Fibroblast of the aortic adventitia (primary cell): ENCODE data around the gene AK5. TPM values are rescaled to one million over a fixed set of nuclear protein-coding genes. Genes with fewer than 3 reads are reported as not detected.
"Not testable (repeated sequence)": the region's sequence is repeated elsewhere in the genome, so short reads cannot be mapped to it uniquely, and the experiment has no call there.

ENCODE experiments used
- DNase-seq: peaks from one replicate; pipeline ENCODE4 v3.0.0-alpha.2; 2010; ENCODE audit warnings: low read depth
- H3K4me3 ChIP-seq: 2 replicates; pipeline ENCODE4 v1.5.1; 2011; ENCODE audit warnings: low read depth, mild to moderate bottlenecking, control low read depth, low read length, moderate library complexity
- total RNA-seq: library from RNA; depleted of rRNA; stranded (reverse); fragments of >200 nt; gene quantifications from 2 replicates; pipeline ENCODE4 v1.2.3, GENCODE V29; 2012; ENCODE audit warnings: low replicate concordance
- TF ChIP-seq, protein P1 (sequence below): IDR thresholded peaks from 2 replicates; pipeline ENCODE4 v1.5.1; 2011; ENCODE audit warnings: mild to moderate bottlenecking, low read length, control low read depth, inconsistent platforms; ENCODE audit not compliant: insufficient read depth

AK5 gene
- total RNA-seq, 1 donor, result 13.5 TPM

DNA sequence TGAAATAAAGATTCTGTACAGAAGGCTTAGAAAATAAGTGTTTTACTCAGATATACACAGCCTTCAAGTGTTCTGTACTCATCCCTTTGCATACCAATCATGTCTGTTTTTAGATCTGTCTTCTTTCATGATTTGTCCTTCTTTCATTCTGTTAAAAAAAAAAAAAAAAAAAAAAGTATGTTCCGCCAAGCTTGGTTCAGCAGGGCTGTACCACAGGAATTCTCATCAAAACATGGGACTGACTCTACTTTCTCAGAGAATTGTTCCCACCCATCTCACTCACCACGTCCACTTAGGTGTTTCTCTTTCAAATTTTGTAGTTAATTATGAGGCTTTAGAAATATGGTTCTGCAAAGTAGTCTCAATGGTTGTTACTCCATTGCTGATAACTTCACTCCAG is 119.0 kb downstream of the AK5 start:
- no peak for DNase-seq
- no peak overlapping the region for H3K4me3 ChIP-seq
- TF ChIP-seq, protein P1, sequence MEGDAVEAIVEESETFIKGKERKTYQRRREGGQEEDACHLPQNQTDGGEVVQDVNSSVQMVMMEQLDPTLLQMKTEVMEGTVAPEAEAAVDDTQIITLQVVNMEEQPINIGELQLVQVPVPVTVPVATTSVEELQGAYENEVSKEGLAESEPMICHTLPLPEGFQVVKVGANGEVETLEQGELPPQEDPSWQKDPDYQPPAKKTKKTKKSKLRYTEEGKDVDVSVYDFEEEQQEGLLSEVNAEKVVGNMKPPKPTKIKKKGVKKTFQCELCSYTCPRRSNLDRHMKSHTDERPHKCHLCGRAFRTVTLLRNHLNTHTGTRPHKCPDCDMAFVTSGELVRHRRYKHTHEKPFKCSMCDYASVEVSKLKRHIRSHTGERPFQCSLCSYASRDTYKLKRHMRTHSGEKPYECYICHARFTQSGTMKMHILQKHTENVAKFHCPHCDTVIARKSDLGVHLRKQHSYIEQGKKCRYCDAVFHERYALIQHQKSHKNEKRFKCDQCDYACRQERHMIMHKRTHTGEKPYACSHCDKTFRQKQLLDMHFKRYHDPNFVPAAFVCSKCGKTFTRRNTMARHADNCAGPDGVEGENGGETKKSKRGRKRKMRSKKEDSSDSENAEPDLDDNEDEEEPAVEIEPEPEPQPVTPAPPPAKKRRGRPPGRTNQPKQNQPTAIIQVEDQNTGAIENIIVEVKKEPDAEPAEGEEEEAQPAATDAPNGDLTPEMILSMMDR, result no peak

DNA sequence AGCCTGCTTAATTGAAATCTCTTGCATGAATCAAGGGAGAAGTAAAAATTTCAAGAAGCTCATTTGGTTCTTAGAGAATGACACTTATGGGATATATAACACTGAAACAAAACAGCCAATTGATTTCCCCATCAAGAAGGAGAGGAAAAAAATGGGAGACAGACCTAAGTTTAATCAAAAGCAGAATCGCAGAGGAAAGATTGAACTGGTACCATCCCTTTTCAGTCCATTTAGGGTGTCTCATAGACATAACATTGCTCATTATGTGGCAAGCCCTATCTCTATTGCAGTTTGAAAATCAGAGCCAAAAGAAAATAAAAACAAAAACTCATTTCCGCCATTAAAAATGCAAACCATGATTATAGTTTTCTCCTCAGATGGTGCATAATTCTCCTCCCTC is 119.6 kb downstream of the AK5 start:
- TF ChIP-seq, protein P1, result no peak
- DNase-seq, result no peak
- H3K4me3 ChIP-seq, result no peak overlapping the region

DNA sequence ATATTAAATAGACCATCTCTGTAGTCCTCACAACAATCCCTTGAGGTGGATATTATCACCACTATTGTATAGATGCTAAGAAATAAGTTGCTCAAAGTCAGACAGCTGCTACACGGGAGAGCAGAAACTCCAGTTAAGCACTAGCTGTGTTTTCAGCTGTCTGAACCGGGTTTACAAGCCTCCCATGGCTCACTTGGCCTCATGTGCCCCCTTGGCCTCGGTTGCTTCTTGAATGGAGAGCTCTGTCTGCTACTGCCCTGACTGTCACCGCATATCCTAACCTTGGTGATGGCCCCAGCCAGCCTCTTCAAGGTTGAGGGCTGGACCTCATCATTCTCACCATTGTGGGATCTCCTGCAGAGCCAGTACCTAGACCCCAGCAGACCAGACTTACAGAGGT is 123.4 kb downstream of the AK5 start:
- DNase-seq, result no peak
- no peak overlapping the region for H3K4me3 ChIP-seq
- TF ChIP-seq, protein P1, result no peak

DNA sequence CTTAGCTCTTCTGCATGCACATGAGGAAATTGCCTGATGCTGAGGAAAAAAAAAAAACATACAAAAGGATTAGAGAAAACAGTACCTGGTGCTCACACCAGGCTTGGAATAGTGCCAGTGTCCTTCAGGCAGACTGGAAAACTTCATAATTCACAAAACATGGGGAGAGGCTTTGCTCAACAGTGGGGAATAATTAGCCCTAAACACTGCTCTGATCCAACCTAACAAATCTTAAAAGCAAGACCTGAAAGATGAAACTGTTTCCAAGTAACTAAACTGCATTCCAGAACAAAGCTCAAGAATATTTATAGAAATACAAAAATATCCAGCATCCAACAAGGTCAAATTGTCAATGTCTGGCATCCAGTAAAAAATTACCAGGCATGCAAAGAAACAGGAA is 124.8 kb downstream of the AK5 start:
- TF ChIP-seq, protein P1, result no peak
- no peak overlapping the region for H3K4me3 ChIP-seq
- peak; percentile 23 for DNase-seq

DNA sequence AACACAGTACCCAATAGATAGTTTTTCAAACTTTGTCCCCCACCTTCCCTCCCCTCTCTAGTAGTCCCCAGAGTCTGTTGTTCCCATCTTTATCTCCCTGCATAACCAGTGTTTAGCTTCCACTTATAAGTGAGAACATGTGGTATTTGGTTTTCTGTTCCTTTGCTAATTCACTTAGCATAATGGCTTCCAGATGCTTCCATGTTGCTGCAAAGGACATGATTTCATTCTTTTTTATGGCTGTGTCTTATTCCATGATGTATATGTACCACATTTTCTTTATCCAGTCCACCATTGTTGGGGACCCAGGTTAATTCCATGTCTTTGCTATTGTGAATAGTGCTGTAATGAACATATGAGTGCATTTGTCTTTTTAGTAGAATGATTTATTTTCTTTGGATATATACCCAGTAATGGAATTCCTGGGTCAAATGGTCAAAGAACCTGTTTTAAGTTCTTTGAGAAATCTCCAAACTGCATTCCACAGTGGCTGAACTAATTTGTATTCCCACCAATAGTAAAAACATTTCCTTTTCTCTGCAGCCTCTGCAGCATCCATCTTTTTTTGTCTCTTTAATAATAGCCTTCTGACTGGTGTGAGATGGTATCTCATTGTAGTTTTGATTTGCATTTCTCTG is 126.0 kb downstream of the AK5 start:
- peak; percentile 25 for DNase-seq
- TF ChIP-seq, protein P1, result no peak
- H3K4me3 ChIP-seq, result no peak overlapping the region

DNA sequence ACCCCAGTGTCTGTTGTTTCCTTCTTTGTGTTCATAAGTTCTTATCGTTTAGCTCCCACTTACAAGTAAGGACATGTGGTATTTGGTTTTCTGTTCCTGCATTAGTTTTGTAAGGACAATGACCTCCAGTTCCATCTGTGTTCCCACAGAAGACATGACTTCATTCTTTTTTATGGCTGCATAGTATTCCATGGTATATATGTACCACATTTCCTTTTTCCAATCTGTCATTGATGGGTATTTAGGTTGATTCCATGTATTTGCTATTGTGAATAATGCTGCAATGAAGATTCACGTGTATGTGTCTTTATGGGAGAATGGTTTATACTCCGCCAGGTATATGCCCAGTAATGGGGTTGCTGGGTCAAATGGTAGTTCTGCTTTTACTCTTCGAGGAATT is 127.1 kb downstream of the AK5 start:
- not testable (repeated sequence) for H3K4me3 ChIP-seq, DNase-seq

DNA sequence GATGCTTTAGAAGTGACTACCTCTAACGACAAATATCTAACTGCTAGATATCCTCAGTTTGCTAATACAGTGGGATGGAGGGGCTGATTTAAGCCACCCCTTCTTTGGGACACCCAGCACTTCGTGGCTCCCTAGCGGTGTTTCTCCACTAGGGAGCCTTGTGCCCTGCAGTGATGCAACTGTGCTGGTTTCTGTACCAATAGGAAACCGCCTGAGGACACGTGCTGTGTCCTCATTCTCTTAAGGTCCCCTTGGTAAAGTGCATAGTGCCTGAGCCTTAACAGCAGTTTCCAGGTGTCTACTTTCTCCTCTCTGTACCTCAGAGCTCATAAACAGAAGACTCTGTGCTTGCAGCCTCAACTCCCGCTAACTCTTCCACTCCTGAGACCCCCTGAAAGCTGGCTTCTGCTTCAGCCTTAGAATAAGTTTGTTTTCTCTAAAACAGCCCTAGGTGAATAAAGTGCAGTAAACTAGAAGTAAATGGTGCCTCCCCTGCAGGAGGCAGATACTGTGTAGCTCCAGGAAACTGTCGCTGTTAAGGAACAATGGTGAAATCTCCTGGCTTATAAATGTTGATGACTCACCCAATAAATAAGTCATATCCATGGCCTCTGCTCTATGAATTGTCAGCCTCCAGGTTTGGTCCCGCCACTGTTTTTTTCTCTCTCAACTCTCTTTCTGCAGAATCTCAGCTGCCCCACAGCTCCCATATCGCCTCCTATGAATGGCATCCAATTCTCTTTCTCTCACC is 130.4 kb downstream of the AK5 start:
- TF ChIP-seq, protein P1, result peak; percentile 1
- no peak overlapping the region for H3K4me3 ChIP-seq
- DNase-seq, result peak; percentile 65
